GM18868 (cell line): ENCODE data around the gene BSCL2.
"Not testable (repeated sequence)": the region's sequence is repeated elsewhere in the genome, so short reads cannot be mapped to it uniquely, and the experiment has no call there.

Source experiments
- ATAC-seq: cut with Tn5 transposase; IDR thresholded peaks from one replicate; pipeline ENCODE4 v1.9.1; 2021; ENCODE audit warnings: mild to moderate bottlenecking, moderate library complexity; ENCODE audit not compliant: unreplicated experiment

Gene BSCL2

GRCh38 chr11:62664405-62665074 lies 42.7 kb downstream of the BSCL2 start:
- peak; percentile 27 for ATAC-seq

DNA sequence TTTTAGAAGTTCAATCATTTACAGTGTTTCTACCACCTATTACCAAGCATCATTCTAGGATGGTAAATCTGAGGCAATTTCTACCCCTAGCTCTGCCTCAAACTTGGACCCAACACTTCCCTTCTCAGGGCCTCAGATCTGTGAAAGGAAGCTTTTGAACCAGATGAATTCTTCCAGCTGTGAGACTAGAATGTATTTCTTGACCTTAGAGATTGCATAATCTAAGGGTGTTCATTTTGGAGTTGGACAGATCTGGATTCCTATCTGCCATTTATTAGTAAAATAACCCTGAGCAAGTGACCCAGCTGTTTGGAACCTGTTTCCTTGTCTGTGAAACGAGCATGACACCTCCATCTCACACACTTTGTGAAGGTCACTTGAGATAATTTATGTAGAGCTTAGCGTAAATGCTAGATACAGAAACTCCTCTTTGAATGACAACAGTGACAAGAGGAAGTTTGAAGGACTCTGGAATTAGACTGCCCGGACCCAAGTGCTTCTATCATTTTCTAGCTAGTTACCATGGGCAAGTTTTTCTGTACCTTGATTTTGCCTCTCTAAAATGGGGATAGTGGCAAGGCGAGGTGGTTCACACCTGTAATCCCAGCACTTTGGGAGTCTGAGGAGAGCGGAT lies 50.3 kb downstream of the BSCL2 start:
- ATAC-seq, result no peak

- no peak for ATAC-seq
Observed at GRCh38 chr11:62654297-62654696, 52.9 kb downstream of the BSCL2 start.

DNA sequence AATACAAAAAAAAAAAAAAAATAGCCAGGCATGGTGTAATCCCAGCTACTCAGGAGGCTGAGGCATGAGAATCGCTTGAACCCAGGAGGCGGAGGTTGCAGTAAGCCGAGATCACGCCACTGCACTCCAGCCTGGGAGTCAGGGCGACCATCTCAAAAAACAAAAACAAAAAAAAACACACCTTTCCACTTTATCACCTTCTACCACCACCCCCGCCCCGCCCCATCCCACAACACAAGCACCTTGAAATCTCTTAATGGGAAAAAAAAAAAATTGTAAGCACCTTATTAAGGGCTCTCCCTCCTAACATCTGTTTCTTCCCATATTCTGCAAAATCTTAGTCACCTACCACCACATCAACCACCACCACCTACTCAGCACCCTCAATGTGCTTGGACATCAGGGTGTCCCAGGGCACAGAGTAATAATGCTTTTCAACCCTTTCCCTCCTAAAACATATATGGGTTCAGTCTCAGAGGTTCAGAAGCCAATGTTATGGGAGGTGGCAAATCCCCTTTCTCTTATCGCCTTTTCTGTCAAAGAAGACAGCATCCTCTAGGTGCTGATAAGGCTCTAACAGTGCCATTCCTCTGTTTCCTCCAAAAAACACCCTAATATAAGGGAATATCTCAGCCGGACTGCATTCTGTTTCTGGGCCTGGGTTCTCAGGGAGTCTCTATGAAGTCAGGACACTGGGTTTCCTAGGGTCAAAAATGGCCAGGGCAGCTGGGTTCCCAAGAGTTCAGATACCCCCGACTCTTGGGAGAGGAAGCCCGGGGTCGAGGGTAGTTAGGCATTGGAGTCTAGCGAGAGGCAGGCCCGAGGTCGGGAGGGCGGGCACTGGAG lies 54.8 kb downstream of the BSCL2 start:
- ATAC-seq, result no peak

DNA sequence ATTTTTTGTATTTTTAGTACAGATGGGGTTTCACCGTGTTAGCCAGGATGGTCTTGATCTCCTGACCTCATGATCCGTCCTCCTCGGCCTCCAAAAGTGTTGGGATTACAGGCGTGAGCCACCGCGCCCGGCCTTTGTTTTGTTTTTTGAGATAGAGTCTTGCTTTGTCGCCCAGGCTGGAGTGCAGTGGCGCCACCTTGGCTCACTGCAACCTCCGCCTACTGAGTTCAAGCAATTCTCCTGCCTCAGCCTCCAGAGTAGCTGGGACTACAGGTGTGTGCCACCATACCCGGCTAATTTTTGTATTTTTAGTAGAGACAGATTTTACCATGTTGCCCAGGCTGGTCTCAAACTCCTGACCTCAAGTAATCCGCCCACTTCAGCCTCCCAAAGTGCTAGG lies 56.9 kb downstream of the BSCL2 start:
- not testable (repeated sequence) for ATAC-seq

DNA sequence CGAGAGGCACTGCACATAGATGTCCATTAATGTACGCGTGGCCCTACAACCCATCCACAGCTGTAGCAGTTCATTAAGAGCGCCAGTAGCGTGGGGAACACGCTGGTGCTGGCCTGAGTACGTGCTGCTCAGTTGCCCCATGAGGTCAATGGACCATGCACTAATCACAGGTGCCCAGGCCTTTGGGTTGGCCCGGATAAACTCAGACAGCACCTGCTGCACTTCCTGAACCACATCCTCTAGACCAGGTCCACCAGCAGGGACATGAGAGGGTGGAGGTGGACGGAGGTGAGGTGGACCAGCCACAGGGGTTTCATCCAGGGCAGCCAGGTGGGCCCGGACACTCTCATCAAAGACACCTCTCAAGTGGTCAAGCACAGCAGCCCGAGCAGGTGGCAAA lies 57.7 kb downstream of the BSCL2 start:
- ATAC-seq, result no peak

GRCh38 chr11:62648967-62649364 lies 58.3 kb downstream of the BSCL2 start:
- ATAC-seq, result no peak

DNA sequence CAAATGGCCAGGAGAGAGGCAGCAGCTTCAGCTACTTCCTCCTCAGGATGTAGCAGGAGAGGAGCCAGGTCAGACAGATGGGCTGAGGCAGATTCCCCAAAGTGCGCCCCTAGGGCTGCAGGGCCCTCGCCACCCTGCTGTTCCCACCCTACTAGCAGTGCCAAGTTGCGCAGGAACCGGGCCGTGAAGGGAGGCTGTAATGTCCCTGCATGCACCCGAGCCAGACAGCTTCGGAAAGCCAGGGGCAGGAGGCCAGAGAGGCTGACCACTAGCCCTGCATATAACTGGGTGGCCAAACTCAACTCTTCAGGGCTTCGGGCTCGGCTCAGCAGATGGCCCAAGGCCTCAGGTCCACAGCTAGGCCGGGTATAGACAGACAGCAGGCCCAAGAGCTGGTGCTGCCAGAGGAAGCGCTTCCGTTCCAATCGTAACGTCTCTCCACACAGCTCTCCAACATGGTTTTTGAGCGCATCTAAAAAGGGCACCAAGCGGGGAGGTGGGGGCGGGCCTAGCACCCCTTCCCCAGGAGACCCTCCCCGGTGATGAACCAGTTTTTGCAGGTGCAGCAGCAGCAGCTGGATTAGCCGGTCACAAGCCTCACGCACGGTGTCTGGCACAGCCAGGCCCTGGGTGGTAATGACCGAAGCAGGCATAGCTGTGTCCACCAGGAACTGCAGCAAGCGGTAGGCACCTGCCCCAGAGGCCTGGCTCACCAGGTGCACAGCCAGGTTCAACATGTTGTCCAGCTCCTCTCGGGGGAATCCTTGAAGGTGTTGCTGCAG lies 58.8 kb downstream of the BSCL2 start:
- ATAC-seq, result no peak

GRCh38 chr11:62647609-62648005 lies 59.6 kb downstream of the BSCL2 start:
- ATAC-seq, result no peak

GRCh38 chr11:62646825-62647608 lies 60.2 kb downstream of the BSCL2 start:
- ATAC-seq, result no peak

DNA sequence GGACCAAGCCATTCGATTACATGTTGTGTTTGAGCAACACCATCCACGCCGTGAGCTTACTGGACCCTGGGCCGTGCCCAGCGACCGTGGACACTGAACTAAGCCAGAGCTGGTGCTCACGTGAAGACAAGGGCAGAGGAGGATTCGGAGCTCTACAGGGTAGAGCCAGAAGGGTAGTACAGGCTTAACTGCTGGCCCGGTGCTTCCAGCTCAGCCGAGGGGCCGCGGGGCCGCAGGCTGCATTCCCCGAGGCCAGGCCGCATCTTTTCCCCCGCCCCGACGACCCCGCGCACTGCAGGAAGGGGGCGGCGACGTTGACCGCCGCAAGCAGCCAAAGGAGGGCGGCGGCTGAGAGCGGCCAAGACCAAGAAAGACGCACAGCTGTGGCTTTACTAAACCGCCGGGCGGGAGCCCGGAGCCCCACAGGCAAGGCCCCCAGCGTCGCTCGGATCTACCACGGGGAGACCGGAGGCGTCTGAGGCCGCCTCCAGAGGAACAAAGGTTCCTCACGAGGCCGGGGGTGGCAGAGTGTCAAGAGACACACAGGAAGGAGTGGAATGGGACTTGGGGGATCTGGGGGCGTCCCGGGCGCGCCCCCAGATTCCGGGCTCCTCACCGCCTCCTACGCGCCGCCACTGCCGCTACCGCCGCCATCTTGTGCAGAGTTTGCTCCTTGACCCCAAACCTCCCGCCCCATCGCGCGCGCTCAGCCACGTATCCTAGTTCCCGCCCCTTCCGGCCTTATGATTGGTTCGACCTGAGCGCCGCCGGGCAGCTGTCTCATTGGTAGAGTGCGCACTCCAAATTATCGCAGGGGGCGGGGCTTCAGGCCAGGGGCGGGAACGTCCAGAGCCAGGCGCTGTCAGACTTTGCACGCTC lies 61.0 kb downstream of the BSCL2 start, which contains the start of gene GANAB:
Gene GANAB, minus strand, starts transcription at position 668 of the 879 bp plus-strand sequence. Its CDS starts 14 bp downstream, at position 654.
- ATAC-seq, result peak; percentile 92

DNA sequence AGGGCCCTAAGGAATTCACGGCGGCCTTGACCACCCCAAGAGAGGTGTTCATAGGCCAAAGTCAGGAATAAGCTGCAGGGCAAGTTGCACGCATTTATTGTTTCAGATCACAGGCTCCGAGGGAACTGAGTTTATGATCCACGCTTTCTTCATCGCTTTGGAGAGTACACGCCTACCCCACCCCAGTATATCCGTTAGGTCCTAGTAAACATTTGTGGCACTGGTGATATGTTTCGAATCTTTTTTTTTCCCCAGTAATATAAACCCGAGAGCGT lies 61.6 kb downstream of the BSCL2 start:
- no peak for ATAC-seq

DNA sequence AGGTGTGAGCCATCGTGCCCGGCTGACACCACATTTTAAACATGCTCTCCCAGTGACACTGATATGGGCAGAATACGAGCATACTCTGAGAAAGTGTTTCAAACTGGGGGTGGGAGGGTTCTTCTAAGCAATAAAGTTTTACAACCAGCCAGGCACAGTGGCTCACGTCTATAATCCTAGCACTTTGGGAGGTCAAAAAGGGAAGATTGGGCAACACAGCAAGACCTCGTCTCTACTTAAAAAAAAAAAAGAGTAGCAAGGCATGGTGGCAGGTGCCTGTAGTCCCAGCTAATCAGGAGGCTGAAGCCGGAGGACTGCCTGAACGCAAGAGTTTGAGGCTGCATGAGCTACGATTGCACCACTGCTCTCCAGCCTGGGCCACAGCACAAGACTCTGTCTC lies 63.0 kb downstream of the BSCL2 start:
- no peak for ATAC-seq
